ENCODE data around the gene DDIT3. TPM values are rescaled to one million over a fixed set of nuclear protein-coding genes. Genes with fewer than 3 reads are reported as not detected.

Gene DDIT3
- 12.1 and 28.3 TPM in 2 replicates for total RNA-seq

GRCh38 chr12:57520053-57520818 is at the start of gene DDIT3:
Gene DDIT3, minus strand, starts transcription at chr12:57520514. Its CDS starts 3,108 bp downstream, at chr12:57517406.

GRCh38 chr12:57549909-57550640 is 29.8 kb upstream of the DDIT3 start, which contains the start of gene KIF5A:
Gene KIF5A, plus strand, starts transcription at chr12:57550044. Its CDS starts 228 bp downstream, at chr12:57550272.

GRCh38 chr12:57546438-57547287 is 26.3 kb upstream of the DDIT3 start, which contains the start of gene DCTN2:
Gene DCTN2, minus strand, starts transcription at chr12:57547192. Its CDS starts 129 bp downstream, at chr12:57547063.

GRCh38 chr12:57522011-57522886 is 1.9 kb upstream of the DDIT3 start, which contains the start of gene MBD6:
Gene MBD6, plus strand, starts transcription at chr12:57522824. Its CDS starts 1,480 bp downstream, at chr12:57524304.

GRCh38 chr12:57487597-57488401 is 32.5 kb downstream of the DDIT3 start, which contains the start of gene MARS1:
Gene MARS1, plus strand, starts transcription at chr12:57488068. Its CDS starts 23 bp downstream, at chr12:57488091.

GRCh38 chr12:57479376-57480115 is 40.8 kb downstream of the DDIT3 start, which contains the start of gene ARHGAP9:
Gene ARHGAP9, minus strand, starts transcription at chr12:57479866. Its CDS starts 460 bp downstream, at chr12:57479406.

Other genes with a start within 250 kb of the DDIT3 start
- gene R3HDM2, start 89.5 kb downstream of the DDIT3 start, total RNA-seq = 15.5 and 37.5 TPM in 2 replicates
- not detected in 2 replicates for gene INHBC, start 85.7 kb downstream of the DDIT3 start, total RNA-seq
- 3.9 and 7.9 TPM in 2 replicates for gene INHBE, start 65.2 kb downstream of the DDIT3 start, total RNA-seq
- 0.98 and 6.7 TPM in 2 replicates for gene GLI1, start 60.7 kb downstream of the DDIT3 start, total RNA-seq
- 0.89 TPM in 1 of 2 replicates, not detected in the other for gene ARHGAP9, start 40.6 kb downstream of the DDIT3 start, total RNA-seq
- gene MARS1, start 32.4 kb downstream of the DDIT3 start, total RNA-seq = 107 and 167 TPM in 2 replicates
- 9.9 and 23.8 TPM in 2 replicates for gene MBD6, start 2.3 kb upstream of the DDIT3 start, total RNA-seq
- 211 and 214 TPM in 2 replicates for gene DCTN2, start 26.7 kb upstream of the DDIT3 start, total RNA-seq
- gene KIF5A, start 29.5 kb upstream of the DDIT3 start, total RNA-seq = 0.98 and 1.4 TPM in 2 replicates
- gene PIP4K2C, start 70.7 kb upstream of the DDIT3 start, total RNA-seq = 23.8 and 30.6 TPM in 2 replicates
- gene DTX3, start 84.3 kb upstream of the DDIT3 start, total RNA-seq = 13.0 and 40.6 TPM in 2 replicates
- gene ARHGEF25, start 90.9 kb upstream of the DDIT3 start, total RNA-seq = 5.4 and 6.1 TPM in 2 replicates
- 0.76 and 6.2 TPM in 2 replicates for gene B4GALNT1, start 112.7 kb upstream of the DDIT3 start, total RNA-seq
- 132 and 162 TPM in 2 replicates for gene OS9, start 173.6 kb upstream of the DDIT3 start, total RNA-seq
- gene AGAP2, start 218.2 kb upstream of the DDIT3 start, total RNA-seq = 0.25 TPM in 1 of 2 replicates, not detected in the other
- 28.4 and 38.9 TPM in 2 replicates for gene TSPAN31, start 224.5 kb upstream of the DDIT3 start, total RNA-seq
- gene CDK4, start 231.8 kb upstream of the DDIT3 start, total RNA-seq = 223 and 252 TPM in 2 replicates
- gene MARCHF9, start 234.6 kb upstream of the DDIT3 start, total RNA-seq = 5.4 and 17.5 TPM in 2 replicates
- 0.65 and 2.3 TPM in 2 replicates for gene CYP27B1, start 246.6 kb upstream of the DDIT3 start, total RNA-seq